ENCODE measurements around the gene ANKS1A.
"Not testable (repeated sequence)": the region's sequence is repeated elsewhere in the genome, so short reads cannot be mapped to it uniquely, and the experiment has no call there.

ANKS1A gene

DNA sequence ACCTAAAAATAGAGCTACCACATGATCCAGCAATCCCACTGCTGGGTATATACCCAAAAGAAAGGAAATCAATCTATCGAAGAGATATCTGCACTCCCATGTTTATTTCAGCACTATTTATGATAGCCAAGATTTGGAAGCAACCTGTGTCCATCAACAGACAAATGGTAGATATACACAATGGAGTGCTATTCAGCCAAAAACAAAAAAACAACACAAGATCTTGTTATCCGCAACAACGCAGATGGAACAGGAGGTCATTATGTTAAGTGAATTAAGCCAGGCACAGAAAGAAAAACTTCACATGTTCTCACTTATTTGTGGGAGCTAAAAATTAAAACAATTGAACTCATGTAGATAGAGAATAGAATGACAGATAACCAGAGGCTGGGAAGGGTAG, 249.1 kb downstream of the ANKS1A start:
- DNase-seq, result not testable (repeated sequence)

DNA sequence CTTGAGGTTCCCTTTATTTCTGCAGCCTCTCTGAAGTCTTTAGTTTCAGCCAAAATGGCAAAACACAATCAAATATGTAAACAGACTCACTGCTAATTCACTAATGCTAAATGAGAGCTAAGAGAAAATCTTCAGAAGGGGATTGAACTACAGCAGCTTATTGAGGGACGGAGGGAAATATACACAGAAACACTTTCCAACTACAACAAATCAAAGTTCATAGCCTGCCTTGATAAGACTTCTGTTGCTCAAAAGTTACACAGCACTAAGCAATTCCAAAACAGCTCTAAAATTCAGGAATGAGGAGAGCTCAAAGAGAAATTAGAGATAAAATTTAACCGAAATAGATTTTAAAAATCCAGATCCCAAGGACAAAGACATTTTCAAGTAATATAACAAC, 250.4 kb downstream of the ANKS1A start:
- no peak for DNase-seq

DNA sequence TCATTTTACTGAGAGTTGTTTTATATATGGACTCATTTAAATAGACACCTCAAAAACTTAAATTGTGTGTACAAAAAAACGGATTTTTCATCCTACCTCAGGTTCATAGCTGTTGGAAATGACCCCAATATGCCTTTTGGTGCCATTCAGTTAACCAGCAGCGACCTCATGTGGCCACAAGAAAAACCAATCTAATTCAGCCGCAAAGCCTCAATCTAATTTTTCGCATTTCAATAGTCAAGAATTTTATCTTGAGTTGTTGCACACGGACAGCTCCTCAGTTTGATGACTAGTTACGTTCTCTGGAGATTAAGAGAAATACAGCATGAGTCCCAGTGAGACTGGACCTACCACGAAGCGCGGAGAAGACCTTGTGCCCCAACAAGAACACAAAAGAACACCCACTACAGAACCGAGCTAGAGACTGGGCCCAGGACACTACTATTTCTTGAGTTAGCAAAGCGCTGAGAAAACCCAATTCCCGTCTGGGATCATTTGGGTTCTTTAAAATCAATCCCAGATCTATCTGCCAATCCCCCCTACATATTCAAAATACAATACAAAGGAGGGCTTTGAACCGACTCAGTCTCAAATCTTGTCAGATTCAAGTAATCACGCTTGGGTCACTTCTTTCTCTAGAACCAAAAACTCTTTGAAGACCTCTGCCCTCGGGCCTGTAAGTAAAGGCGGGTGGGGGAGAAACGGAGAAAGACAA, 251.0 kb downstream of the ANKS1A start:
- DNase-seq, result peak; percentile 21

DNA sequence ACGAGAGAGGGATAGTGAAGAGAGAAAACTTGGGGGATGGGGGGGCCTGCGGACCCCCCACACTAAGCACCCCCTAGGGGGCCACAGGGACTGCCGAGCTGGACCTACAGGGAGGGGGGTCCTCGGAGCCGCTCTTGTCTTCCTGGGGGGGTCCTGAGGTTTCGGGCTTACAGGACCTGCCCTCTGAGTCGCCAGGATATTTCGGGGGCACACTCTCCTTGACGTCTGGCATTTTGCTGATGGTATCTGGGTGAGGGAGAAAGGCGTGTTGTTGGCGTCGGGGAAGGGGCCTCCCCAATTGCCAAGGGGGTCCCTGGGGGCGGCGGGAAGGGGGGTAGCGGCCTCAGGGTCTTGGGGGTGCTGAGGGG, 251.6 kb downstream of the ANKS1A start:
- DNase-seq, result no peak
